Epidermal melanocyte (primary cell): ENCODE data around the gene NCR2.

ENCODE experiments used
- DNase-seq: peaks from one replicate; pipeline ENCODE4 v3.0.0; 2011; ENCODE audit warnings: low spot score; ENCODE audit not compliant: insufficient read length

The NCR2 gene

DNA sequence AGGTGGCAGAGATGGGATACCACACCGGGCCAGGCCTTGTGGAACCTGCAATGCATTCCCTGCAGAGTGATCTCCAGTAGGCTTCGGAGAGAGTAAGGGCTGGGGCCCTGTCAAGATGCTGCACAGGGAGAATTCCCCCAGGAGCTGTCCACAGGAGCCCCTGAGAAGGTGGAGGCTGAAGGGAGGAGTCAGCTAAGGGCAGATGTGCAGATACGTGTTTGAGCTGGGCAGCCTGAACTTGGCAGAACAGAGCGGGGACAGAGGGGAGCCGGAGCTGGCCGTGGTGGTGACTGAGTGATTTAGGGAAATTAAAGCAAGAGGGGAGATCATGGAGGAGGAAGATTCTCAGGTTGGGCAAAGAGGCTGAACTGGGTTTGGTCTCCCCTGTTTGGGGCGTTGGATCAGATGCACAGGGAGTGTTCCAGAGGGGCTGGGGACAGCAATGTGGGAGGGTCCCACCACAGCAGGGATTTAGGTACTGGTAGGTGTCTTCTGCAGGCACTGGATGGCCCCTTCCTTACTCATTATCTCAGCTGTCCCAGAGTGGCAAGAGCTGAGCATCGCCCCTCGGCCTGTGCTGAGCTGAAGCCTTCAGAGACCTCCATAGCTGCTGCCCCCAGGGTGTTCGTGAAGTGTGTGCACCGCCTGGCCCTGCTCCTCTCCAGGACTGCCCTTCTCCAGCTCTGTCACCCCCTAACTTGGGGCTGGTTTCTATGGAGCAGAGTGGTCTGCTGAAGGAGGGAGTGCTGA, 3.8 kb upstream of the NCR2 start:
- no peak for DNase-seq

DNA sequence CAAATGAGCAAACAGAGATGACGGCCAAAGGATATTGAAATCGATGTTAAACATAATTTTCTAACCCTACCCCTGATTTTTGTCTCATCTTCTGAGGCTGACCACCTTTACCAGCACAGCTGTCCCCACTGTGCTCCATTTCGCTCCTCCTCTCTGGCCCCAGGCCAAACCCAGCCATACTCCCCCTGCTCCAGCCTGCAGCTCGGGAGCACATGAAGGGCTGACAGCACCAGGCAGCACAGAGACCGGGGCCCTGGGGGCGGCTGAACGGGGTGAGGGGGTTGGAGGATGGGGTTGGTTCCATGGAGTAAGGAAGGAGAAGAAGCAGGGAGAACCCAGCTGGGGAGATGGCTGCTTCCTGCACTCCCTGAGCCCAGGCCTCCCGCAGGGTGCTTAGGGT, 3.2 kb upstream of the NCR2 start:
- DNase-seq = no peak

DNA sequence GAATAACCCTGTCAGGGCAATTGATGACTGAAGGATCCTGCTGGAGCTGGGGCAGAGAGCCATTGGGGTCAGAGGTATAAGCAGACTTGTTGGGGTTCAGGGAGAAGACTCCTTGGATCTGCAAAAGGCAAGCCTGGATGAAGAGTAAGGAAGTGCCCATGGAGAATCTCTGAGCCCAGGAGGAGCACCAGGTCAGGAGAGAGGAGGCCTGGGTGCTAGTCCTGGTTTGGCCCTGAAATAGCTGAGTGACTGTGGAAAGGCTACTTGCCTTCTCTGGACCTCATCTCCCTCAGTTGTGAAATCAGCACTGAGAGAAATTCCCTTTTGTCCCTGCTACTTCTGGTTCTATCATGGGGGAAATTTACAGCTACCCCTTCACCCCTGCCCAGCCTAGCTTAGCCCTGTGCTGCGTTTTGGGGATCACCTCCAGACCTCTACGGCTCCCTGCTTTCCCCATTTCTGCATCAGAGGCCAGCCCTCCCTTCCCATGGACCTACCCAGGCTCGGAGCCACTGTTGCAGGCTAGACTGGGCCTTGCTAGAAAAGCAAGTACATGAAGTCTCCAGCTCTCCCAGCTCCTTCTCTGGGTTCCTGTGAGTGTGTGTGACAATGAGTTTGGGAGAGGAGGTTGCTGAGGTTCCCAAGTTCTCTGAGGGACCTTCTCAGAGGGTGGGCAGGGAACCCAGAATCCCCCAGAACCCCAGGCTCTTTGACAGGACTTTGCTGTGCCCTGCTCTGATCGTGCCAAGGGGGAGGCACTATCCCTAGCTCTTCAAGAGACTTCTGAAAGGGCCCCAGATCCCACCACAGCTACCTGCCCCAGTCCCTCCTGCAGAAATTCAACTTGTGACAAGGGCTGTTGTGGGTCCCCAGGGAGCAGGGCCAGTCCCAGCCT, 2.3 kb upstream of the NCR2 start:
- no peak for DNase-seq

DNA sequence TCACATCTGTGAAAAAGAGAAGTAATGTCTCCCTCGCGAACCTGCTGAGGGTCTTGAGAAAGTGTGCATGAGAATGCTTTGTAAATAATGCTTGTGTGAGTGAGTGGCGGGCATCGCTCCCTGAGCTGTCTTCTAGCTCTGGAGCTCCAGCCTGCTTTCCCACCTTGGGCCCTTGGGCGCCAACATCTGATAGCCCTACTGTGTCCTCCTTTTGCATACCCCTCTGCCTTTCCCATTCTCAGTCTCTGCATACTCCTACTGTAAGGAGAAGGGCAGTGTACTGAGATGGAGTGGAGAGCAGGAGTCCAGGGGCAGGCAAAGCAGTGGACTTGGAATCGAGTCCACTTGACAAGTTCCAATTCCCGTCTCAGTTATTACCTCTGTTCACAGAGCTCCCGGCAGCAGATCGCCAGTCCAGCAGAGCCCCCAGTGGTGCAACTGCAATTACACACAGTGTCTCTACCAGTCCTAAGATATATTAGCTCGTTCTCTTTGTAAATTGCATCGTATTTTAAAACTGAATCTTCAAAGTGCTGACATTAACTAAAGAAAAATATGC, 847 bp upstream of the NCR2 start:
- no peak for DNase-seq

DNA sequence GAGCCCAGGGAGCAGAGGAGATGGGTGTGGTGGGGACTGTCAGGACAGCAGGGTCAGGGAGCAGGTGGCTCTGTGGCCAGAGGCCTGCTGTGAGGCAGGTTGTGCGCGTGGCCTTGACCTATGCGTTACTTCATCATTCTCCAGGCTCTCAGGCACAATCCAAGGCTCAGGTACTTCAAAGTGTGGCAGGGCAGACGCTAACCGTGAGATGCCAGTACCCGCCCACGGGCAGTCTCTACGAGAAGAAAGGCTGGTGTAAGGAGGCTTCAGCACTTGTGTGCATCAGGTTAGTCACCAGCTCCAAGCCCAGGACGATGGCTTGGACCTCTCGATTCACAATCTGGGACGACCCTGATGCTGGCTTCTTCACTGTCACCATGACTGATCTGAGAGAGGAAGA, 535 bp downstream of the NCR2 start:
- no peak for DNase-seq

DNA sequence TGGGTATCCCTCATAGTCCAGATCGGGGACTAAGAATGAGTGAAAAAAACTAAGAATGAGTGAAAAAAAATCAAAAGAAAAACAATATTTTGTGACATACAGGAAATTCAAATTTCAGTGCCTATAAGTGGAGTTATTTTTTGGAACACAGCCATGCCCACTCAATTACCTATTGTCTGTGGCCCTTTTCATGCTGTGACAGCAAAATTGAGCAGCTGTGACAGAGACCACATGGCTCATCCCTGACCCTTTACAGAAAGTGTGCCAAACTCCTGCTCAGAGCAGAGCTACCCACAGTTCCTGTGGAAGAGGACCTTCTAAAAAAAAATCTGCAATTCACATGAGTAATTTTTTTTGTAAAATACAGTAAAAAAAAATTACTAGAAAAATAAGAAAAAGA, 1.4 kb downstream of the NCR2 start:
- DNase-seq = no peak

DNA sequence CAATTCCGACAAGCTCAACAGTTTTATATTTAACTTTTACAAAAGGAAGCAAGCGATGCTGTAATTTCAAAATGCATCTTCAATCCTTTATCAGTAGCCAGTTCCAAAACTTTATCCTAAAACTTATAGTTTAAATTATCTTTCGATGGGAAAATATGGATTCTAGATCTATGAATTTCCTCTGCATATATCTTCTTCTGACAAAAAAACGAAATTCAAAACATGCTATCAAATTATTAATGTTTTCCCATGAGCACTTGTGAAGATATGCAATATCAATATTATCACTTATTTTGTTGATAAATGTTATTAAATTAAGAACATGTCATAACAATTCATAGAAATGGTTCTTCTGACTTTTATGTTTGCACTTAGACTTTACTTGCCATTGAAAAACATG, 2.3 kb downstream of the NCR2 start:
- DNase-seq = no peak

DNA sequence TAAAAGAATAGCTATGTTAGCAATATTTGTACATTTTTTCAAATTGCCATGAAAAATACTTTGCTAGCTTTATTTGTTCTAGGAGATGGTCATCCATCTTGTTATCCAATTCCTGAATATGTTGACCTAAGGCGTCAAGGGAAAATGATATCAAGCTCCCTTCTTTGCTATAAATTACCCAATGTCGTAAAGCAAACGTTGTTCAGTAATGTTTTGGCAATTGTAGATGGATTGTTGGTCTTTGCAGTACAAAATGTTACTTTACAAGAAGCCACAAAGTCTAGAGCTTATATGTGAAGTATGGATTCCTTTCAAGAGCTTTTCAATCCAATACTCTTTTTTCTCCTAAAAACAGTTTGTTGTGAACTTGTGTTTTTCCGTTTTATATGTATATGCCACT, 3.3 kb downstream of the NCR2 start:
- no peak for DNase-seq

DNA sequence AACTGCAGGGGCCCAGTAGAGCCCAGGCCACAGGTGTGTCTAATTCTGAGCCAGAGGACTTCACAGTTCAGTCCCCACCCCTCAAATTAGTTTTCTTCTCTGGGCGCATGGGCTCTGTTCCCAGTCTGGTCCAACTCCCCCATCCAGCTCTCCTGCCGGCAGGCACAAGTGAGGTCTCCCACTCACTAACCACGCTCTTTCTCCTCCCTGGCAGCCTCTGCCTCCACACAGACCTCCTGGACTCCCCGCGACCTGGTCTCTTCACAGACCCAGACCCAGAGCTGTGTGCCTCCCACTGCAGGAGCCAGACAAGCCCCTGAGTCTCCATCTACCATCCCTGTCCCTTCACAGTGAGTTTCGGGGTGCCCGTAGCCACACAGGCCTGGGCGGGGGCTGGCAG, 6.2 kb downstream of the NCR2 start:
- no peak for DNase-seq

DNA sequence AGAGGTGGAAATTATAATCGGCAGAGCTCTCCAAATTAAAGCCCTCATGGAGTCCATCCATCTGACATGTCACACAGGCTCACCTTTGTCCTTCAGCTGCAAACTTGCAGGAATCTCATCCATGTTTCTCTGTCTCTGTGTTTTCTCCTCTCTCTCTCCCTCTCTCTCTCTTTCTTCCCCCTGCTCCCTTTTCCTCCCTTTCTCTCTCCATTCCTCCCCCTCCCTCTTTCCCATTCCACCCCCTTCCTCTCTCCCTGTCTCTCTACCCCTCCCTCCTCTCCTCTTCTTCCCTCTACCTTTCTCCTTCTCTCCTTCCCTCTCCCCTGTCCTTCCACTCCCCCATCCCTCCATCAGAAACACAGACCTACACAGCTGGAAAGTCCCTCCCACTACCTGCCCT, 6.8 kb downstream of the NCR2 start:
- DNase-seq = no peak

DNA sequence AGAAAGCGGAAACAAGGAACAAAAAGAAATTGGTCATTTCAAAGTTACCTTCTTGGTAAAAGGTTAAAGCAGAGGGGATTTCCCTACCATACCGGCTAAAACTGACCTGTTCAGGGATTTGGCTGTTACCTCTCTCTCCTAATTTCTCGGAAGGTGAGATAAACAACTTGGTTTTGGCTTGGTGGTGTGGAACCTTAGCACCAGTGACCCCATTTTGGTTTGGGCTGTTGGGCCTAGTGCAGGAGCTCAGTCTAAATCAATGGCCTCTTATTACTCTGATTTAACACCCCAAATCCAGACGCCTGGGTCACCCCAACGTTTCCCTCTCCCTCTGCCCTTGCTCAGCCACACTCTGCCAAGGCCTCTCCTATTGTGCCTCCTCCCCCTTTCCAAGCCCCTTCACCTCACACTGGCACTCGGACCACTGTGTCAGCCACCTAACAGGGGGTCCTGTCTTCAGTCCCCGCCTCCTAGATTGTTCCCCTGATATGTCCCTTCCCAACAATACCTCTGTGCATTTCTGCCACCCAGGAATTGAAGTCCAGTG, 8.3 kb downstream of the NCR2 start:
- no peak for DNase-seq

DNA sequence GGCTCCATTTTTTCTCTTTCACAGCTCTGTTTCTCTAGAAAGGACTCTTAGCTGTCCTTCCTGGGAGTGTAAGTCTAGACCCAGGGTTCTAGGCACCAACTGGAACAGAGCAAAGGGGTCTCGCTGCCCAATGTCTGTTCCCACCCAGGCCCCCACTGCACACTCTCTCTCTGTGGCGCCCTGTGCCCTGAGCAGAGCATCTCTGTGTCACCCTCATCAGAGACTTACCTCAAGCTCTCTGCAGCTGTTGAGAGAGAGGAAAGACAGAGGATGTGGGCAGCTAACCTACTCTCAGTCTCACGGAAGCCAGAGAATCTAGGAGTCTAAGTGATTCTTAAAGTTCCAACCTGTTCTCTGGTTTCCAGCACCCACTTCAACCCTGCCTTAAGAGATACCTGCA, 9.5 kb downstream of the NCR2 start:
- no peak for DNase-seq

DNA sequence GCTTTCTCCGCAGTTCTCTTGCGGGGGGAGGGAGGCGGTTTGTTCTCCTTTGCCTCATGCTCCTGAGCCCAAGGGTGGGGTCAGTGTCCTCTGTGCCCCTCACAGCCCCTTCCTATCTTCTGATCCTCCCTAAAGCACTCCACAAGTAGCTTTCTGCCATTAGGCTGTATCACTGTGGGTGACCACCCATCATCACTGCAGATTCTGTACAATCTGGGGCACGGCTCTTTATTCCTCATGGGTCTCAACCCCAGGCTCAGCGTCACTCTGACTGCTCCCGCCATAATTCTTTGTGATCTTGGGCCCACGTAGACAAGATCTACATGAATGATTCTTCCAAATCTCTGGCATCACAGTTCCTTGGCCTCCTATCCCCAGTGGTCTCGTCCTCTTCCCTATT, 10.5 kb downstream of the NCR2 start:
- no peak for DNase-seq

DNA sequence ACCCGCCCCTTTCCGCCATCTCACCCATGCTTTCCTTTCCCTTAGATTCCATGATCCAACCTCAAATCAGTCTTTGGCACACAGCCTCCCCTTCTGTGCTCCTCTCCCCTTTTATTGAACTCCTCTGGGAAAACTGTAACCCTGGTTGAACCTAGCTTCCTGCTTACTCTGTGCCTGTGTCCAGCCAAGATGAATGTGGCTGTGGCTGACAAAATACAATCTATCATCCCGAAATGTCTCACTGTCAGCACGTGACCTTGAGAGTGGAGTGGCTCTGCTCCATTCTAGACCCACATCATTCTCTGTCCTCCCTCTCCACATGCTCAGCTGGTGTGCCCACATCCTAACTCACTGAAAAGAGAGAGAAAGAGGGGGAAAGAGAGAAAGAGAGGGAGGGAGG, 11.0 kb downstream of the NCR2 start:
- no peak for DNase-seq

DNA sequence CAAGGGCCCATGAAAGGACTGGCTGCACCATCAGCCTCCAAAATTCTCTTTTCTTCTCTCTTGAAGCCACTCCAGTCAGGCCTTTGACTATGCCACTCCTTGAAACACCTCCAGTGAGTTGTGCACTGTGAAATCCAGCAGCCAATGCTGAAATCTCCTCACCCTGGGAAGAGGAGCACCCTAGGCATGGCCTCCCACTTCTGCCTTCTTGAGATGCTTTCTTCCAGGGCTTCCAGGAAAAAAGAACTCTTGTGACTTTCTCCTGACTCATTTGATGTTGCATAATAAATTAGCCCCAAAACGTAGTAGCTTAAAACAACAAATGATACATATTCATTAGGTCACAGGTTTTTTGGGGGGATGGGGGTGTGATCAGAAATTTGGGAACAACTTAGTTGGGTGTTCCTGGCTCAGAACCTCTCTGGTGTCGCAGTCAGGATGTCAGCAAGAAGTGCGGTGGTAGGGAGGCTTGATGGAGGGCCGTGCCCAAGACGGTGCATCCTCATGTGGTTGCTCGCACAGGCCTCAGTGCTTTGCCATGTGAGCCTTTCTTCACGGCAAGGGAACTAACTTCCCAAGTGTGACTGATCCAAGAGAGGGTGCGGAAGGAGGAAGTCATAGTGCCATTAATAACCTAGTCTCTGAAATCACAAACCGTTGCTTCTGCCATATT, 12.1 kb downstream of the NCR2 start:
- DNase-seq = no peak

DNA sequence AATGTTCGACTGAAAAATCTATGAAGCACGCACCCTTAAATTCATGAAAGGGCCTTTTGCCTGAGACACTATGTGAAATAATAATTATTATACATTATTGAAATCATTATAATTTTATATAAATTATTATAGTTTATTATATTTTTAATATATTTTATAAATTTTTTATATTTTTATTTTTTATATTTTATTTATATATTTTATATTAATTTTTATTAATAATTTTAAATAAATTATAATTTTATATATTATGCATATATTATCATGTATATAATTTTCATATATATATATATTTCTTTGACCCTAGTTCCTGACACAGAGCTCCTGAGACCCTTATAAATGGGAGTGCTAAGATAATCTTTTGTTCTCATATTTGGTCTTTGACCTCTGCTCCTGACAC, 13.5 kb downstream of the NCR2 start:
- DNase-seq = no peak

DNA sequence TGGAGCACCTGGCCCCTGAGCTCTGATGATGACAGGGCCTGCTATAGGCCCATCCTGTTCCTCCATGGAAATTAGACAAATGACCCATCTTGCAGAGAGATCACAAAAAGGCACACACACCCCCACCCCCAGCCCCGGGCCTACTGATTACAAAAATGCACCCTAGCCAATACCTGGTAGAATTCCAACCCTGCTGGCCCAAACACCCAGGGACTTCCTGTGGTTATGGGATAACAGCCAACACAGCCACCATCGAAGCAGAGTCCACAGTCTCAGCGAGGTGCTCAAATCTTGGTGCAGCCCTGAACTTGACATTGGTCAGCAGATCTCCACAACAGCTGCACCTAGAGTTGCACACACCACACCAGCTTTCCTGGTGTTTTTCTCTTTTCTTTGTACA, 17.0 kb downstream of the NCR2 start:
- DNase-seq = no peak

DNA sequence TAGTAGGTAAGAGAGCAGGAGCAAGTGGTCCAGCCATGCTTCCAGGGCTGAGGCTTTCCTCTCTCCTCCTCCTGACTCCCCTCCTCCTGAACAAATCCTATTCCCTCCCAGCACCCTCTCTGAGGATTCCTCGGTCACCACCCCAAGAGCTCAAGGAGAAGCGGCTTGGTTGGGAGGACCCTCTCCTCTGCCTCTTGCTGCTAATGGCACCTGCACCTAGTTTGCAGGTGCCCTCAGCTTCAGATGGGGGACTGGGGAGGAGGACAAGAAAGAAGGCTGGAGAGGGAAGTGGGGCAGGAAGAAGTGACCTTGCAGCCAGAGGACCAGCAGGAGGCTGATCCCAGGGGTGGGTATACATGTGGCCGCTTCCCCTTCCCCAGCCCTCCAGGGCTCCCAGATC, 17.5 kb downstream of the NCR2 start:
- DNase-seq = no peak

DNA sequence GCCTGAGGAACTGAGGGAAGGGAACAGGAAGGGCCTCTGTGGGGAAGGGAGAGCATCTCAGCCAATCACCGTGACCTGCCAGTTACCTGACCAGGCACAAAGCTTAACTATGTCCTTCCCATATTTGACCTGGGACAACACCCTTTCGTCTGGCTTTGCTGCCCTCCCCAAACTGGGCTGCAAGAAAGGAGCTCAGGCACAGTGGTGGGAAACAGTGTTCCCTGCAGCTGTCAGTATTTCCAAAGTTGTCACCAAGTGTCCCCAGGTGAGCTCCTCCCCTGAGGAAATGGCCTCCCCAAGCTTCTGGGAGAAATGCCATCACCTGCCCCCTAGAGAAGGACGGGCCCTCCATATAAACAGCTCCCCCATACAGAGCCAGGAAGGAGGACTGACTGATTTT, 17.9 kb downstream of the NCR2 start:
- DNase-seq = no peak

DNA sequence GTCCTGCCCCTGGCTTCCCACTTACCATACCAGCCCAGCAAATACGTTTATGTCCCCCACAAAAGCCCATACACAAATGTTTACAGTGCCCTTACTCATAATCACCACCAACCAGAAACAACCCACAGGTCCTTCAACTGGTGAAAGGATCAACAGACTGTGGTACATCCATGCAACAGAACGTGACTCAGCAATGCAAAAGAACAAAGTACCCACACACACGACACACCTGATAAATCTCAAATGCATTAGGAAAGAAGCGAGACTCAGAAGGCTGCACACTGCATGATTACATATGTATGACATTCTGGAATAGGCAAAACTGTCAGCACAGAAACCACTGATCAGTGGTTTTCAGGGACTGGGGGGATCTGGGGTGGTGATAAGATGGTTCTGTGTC, 20.5 kb downstream of the NCR2 start:
- DNase-seq = no peak

DNA sequence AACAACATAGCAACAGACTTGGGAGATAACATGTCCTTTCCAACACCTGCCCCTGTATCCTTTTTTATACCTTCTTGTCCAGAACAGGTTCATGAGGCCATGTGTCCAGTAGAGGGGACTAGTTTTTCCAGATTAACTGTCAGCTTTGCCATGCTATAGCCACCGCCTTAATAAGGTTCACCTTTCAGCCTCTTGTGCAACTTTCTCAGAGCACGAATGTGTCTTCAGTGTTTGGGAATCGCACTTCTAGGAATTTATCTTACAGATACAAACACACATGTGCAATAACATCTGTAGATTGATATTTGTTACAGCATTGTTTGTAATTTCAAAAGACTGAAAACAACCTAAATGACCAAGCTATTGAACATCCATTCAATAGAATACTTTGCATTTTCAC, 21.4 kb downstream of the NCR2 start:
- DNase-seq = no peak

DNA sequence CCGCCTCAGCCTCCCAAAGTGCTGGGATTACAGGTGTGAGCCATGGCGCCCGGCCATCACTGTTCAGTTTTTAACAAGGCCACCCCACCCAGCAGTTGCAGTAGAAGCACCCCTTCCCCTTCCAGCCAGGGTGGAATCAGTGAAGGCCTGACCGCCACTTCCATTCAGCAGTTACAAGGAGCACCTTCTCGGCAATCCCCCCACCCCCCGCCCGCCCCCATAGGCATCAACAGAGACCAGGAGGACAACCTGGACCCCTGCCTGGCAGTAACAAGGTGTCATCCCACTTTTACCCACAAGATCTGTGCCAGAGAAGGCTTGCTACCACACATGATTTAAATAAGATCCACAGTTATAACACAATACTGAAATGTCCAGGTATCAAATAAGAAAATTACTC, 23.1 kb downstream of the NCR2 start:
- no peak for DNase-seq
